ENCODE results near the gene TGFBR3.

The TGFBR3 gene

DNA sequence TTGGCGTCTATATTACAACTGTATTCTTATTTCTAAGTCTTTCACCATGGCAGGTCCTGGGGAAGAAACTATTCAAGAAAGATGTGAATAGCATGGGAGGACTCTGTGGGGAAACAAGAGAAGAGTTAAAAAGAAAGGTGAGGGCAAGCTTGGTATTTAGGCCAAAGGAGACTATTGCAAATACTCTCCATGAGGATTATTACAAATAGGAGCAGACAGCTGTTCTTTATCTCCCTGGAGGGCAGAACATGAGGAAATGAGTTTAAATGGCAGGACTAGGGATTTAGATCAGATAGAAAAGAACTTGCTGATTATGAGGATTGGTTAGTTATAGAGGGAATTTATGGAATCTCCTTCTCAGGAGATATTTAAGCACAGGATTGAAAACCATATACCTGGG, 198.5 kb downstream of the TGFBR3 start:
- Histone ChIP-seq H3K4me1 (ENCODE audit: control insufficient read depth in 1 of 2, insufficient read depth in 2 of 2, low read length in 2 of 2) (peaks cover 21 to 32% of the 10 kb centered on the region in 2 donors), H3K36me3 (ENCODE audit: control insufficient read depth in 1 of 2, insufficient read depth in 2 of 2, low read length in 2 of 2) (peaks cover 0 to 14% of the 10 kb centered on the region in 2 donors), H3K27ac (ENCODE audit: low read length) (no peak overlapping the region)

DNA sequence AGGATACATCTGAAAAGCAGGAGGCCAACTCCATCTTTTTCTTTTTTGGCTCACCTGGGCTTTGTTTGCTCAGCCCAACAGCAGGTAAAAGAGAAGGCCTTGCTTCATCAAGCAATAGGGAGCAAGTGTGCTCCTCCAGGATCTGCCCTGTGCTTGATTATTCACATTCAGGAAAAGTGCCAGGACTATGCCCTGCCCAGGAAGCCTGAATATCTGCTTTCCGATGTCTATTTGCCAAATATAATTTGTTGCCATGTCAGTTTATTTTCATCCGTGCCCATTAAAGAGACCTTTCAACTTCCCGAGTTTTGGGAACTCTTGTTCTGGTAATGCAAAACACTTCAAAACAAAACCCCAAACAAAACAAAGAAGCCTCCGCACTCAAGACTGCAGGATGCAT, 200.0 kb downstream of the TGFBR3 start:
- peaks cover 0 to 9% of the 10 kb centered on the region in 2 donors for H3K36me3 ChIP-seq (ENCODE audit: control insufficient read depth in 1 of 2, insufficient read depth in 2 of 2, low read length in 2 of 2)
- H3K9me3 ChIP-seq (ENCODE audit: control insufficient read depth in 1 of 2, low read length in 2 of 2): no peaks in the 10 kb centered on the region
- H3K27ac ChIP-seq (ENCODE audit: low read length): no peak overlapping the region
- H3K4me3 ChIP-seq (ENCODE audit: low read depth in 1 of 2, low read length in 2 of 2): no peak overlapping the region
- no peaks in the 10 kb centered on the region for H3K27me3 ChIP-seq (ENCODE audit: low read depth, low read length)
- peaks cover 21 to 32% of the 10 kb centered on the region in 2 donors for H3K4me1 ChIP-seq (ENCODE audit: control insufficient read depth in 1 of 2, insufficient read depth in 2 of 2, low read length in 2 of 2)

More for the DNA sequence above, 198.5 kb downstream of the TGFBR3 start:
- no peaks in the 10 kb centered on the region for H3K27me3 ChIP-seq (ENCODE audit: low read depth, low read length)
- no peak overlapping the region for H3K4me3 ChIP-seq (ENCODE audit: low read depth in 1 of 2, low read length in 2 of 2)
- no peaks in the 10 kb centered on the region for H3K9me3 ChIP-seq (ENCODE audit: control insufficient read depth in 1 of 2, low read length in 2 of 2)

DNA sequence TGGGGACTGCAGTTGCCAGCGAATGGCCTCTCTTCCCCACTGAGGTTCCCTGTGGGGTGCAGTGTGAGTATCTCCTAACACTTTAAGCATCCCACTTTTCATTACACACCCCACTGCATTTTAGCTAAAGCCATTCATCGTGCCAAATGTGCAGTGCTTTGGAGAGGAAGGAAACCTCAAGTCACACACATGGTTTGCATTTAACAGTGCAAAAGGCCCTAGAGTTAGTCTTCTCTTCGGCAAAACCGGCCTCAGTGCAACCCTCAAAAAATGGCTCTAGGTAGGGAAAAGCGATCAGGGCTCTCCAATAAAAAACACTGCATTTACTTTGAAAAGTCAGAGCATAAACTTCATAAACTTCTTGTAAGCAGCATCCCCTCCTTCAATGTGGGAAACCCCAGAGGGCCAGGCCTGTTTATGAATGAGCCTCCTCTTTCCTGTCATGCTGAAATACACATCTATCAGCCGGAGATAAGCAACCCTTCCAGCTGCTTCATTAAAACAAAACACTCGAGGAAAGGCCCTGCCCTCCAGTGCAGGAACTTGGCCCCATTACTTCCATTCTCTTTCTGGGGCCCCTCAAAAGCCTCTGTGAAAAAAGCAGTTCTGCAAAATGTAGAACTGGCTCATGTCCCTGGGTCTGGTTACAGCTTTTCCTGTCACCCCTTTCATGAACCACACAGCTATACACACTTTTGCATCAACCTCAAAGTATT, 201.3 kb downstream of the TGFBR3 start:
- Histone ChIP-seq H3K4me1 (ENCODE audit: control insufficient read depth in 1 of 2, insufficient read depth in 2 of 2, low read length in 2 of 2) (peaks cover 21 to 24% of the 10 kb centered on the region in 2 donors), H3K27ac (ENCODE audit: low read length) (no peak overlapping the region)

DNA sequence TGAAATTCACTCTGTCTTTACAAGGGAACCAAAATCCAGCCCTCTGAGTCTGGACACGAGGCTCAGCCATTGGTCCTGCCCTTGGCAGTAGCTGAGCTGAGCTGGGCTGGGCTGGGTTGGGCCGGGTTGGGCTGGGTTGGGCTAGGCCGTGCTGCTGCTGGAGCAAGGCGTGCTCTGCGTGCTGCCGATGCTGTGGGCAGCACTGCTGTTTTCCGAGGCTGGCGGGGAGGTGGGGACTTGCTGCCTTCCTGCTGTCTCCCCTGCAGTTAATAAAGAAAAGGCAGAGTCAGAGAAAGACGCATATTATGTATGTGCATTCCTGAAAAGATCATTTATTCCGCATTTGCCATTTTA, 202.4 kb downstream of the TGFBR3 start:
- Histone ChIP-seq H3K27me3 (ENCODE audit: low read depth, low read length) (no peaks in the 10 kb centered on the region), H3K9me3 (ENCODE audit: control insufficient read depth in 1 of 2, low read length in 2 of 2) (no peaks in the 10 kb centered on the region), H3K4me1 (ENCODE audit: control insufficient read depth in 1 of 2, insufficient read depth in 2 of 2, low read length in 2 of 2) (peaks cover 19 to 21% of the 10 kb centered on the region in 2 donors), H3K4me3 (ENCODE audit: low read depth in 1 of 2, low read length in 2 of 2) (no peak overlapping the region), H3K36me3 (ENCODE audit: control insufficient read depth in 1 of 2, insufficient read depth in 2 of 2, low read length in 2 of 2) (peaks cover 0 to 8% of the 10 kb centered on the region in 2 donors), H3K27ac (ENCODE audit: low read length) (no peak overlapping the region)

More for the DNA sequence above, 201.3 kb downstream of the TGFBR3 start:
- Histone ChIP-seq H3K27me3 (ENCODE audit: low read depth, low read length) (no peaks in the 10 kb centered on the region), H3K4me3 (ENCODE audit: low read depth in 1 of 2, low read length in 2 of 2) (no peak overlapping the region), H3K9me3 (ENCODE audit: control insufficient read depth in 1 of 2, low read length in 2 of 2) (no peaks in the 10 kb centered on the region), H3K36me3 (ENCODE audit: control insufficient read depth in 1 of 2, insufficient read depth in 2 of 2, low read length in 2 of 2) (peaks cover 0 to 9% of the 10 kb centered on the region in 2 donors)

DNA sequence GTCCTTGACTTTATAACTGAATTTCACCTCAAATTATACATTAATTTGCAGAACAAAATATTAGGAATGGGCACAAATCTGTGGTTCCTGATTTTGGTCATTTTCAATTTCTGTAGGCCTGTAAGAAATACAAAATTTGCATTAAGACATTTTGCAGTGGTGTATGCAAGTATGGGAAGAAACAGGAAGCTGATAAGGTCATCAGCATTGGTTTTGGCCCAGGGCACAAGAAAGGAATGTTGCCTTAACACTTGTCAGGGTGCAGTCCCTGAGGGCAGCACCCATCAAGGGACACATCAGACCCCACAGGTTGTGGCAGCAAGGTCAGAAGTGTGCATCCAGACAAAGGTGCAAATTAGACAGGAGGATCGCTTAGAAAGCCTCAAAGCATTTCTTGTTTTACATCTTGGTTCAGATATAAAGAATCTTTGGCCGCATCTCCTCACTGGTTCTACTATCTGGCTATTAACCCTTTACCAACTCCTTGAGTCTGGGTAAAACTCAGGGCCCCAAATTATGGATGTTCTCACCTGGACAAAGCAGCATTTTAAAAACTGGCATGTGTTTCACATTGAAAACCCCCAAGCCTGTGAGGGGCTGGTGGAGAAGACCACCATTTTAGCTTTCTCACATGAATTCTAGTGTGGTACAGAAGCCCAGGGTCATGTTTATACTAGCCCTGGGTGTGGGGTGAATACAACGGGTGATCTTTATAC, 202.9 kb downstream of the TGFBR3 start:
- no peaks in the 10 kb centered on the region for H3K27me3 ChIP-seq (ENCODE audit: low read depth, low read length)
- no peak overlapping the region for H3K4me3 ChIP-seq (ENCODE audit: low read depth in 1 of 2, low read length in 2 of 2)
- no peak overlapping the region for H3K27ac ChIP-seq (ENCODE audit: low read length)
- H3K36me3 ChIP-seq (ENCODE audit: control insufficient read depth in 1 of 2, insufficient read depth in 2 of 2, low read length in 2 of 2): peaks cover 0 to 5% of the 10 kb centered on the region in 2 donors
- peaks cover 19 to 21% of the 10 kb centered on the region in 2 donors for H3K4me1 ChIP-seq (ENCODE audit: control insufficient read depth in 1 of 2, insufficient read depth in 2 of 2, low read length in 2 of 2)
- no peaks in the 10 kb centered on the region for H3K9me3 ChIP-seq (ENCODE audit: control insufficient read depth in 1 of 2, low read length in 2 of 2)

DNA sequence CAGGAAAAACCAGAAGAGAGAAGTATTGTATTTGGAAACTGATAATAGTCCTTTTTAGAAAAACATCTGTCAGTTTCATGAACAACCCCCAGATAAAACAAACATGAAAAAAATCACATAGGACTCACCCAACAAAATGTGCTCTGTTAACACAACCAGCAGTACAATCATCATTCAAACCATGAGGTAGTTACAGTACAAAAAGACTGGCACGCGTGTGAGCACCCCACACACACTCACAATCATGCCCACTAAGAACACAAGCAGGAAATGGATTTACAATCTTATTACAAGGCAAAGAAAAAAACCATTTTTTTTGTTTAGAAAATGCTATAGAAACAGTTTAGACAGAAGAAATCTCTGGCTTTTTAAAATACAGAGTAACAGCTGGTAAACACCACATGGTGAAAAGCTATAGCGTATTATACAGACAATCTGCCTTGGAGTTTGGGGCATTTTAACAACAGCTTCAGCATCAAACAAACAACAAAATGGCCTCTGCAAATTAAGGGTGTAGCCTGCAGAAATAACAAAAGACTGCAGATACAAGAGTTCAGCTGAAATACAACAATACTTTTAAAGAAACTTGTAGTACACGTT, 205.3 kb downstream of the TGFBR3 start:
- no peaks in the 10 kb centered on the region for H3K27me3 ChIP-seq (ENCODE audit: low read depth, low read length)
- H3K4me3 ChIP-seq (ENCODE audit: low read depth in 1 of 2, low read length in 2 of 2): no peak overlapping the region
- peaks cover 0 to 5% of the 10 kb centered on the region in 2 donors for H3K36me3 ChIP-seq (ENCODE audit: control insufficient read depth in 1 of 2, insufficient read depth in 2 of 2, low read length in 2 of 2)
- H3K27ac ChIP-seq (ENCODE audit: low read length): no peak overlapping the region
- no peaks in the 10 kb centered on the region for H3K9me3 ChIP-seq (ENCODE audit: control insufficient read depth in 1 of 2, low read length in 2 of 2)
- peaks cover 8 to 21% of the 10 kb centered on the region in 2 donors for H3K4me1 ChIP-seq (ENCODE audit: control insufficient read depth in 1 of 2, insufficient read depth in 2 of 2, low read length in 2 of 2)

DNA sequence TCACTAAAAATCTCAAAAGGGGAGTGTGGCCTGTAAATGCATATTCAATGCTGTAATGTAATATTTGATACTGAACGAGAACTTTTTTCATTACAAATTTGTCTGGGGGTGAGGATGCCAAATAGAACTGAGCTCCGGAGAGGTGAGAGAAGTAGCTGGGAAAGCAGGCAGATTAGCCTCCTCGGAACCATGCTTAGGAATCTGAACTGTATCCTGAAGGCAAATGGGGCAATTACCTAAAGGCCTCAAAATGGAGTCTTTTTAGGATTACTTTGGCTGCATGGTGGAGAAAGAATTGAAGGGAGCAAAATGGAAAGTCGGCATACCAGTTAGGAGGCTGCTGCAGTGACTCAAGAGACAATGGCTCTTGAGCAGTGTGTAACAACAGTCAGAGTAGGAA, 206.5 kb downstream of the TGFBR3 start:
- Histone ChIP-seq H3K4me3 (ENCODE audit: low read depth in 1 of 2, low read length in 2 of 2) (no peak overlapping the region), H3K4me1 (ENCODE audit: control insufficient read depth in 1 of 2, insufficient read depth in 2 of 2, low read length in 2 of 2) (peaks cover 3 to 9% of the 10 kb centered on the region in 2 donors), H3K36me3 (ENCODE audit: control insufficient read depth in 1 of 2, insufficient read depth in 2 of 2, low read length in 2 of 2) (peaks cover 0 to 5% of the 10 kb centered on the region in 2 donors), H3K27ac (ENCODE audit: low read length) (no peak overlapping the region), H3K27me3 (ENCODE audit: low read depth, low read length) (no peaks in the 10 kb centered on the region), H3K9me3 (ENCODE audit: control insufficient read depth in 1 of 2, low read length in 2 of 2) (no peaks in the 10 kb centered on the region)

DNA sequence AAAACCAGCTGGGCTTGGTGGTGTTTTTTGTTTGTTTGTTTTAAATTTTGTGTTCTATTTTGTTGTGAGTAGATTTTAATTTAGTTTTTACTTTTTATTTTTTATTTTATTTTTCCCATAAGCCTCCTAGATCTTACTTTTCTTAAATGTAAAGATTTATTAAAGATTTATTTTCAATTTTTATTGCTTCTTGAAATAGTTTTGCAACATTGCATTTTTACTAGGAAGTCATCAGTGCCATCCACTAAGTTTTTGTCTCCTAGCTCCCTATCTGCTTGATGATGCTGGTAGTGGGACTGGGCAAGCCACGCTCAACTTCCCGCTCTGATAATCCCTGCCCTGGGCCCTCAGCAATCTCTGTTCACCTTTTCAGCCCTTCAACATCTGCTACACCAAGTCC, 209.9 kb downstream of the TGFBR3 start:
- Histone ChIP-seq H3K4me1 (ENCODE audit: control insufficient read depth in 1 of 2, insufficient read depth in 2 of 2, low read length in 2 of 2) (no peaks in the 10 kb centered on the region), H3K36me3 (ENCODE audit: control insufficient read depth in 1 of 2, insufficient read depth in 2 of 2, low read length in 2 of 2) (no peaks in the 10 kb centered on the region), H3K9me3 (ENCODE audit: control insufficient read depth in 1 of 2, low read length in 2 of 2) (no peaks in the 10 kb centered on the region), H3K27me3 (ENCODE audit: low read depth, low read length) (no peaks in the 10 kb centered on the region), H3K27ac (ENCODE audit: low read length) (no peak overlapping the region), H3K4me3 (ENCODE audit: low read depth in 1 of 2, low read length in 2 of 2) (no peak overlapping the region)

DNA sequence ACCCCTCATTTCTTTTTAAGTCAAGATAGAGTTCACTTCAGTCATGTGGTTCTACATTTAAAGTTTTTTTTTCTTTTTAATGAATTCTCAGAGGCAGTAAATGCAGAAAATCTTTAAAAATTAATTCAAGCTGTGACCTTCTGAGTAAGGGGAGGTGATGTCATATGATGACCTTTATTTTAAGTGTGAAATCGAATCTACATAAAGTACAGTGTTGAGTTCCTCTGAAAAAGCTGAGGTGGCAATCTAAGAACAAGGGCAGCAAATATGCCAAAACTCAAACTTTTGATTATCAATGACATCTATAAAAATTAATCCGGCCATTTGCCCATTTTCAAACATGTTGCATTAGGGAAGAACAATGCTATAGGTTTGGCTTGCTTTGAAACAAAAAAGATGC, 211.8 kb downstream of the TGFBR3 start:
- H3K27ac ChIP-seq (ENCODE audit: low read length): no peak overlapping the region

DNA sequence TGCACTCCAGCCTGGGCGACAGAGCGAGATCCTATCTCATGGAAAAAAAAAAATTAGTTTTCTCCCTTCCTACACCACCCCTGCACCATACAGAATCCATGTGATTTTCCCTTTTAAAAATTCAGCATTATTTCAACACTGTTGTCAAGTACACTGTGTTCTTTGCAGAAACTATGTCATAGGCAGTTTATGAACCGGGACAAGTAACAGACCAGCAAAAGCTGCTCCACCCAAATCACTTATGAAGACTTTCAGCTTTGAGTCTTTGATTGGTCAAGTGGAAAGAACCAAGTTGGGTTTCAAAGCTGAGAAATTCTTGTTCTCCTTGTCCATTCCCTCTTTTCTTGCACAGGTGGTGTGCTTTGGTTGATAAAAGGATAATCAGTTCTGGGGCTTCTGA, 212.3 kb downstream of the TGFBR3 start:
- H3K36me3 ChIP-seq (ENCODE audit: control insufficient read depth in 1 of 2, insufficient read depth in 2 of 2, low read length in 2 of 2): no peaks in the 10 kb centered on the region
- H3K9me3 ChIP-seq (ENCODE audit: control insufficient read depth in 1 of 2, low read length in 2 of 2): no peaks in the 10 kb centered on the region
- H3K27ac ChIP-seq (ENCODE audit: low read length): no peak overlapping the region
- no peak overlapping the region for H3K4me3 ChIP-seq (ENCODE audit: low read depth in 1 of 2, low read length in 2 of 2)
- H3K4me1 ChIP-seq (ENCODE audit: control insufficient read depth in 1 of 2, insufficient read depth in 2 of 2, low read length in 2 of 2): no peaks in the 10 kb centered on the region
- H3K27me3 ChIP-seq (ENCODE audit: low read depth, low read length): no peaks in the 10 kb centered on the region

More for the DNA sequence above, 211.8 kb downstream of the TGFBR3 start:
- no peaks in the 10 kb centered on the region for H3K9me3 ChIP-seq (ENCODE audit: control insufficient read depth in 1 of 2, low read length in 2 of 2)
- no peak overlapping the region for H3K4me3 ChIP-seq (ENCODE audit: low read depth in 1 of 2, low read length in 2 of 2)
- no peaks in the 10 kb centered on the region for H3K4me1 ChIP-seq (ENCODE audit: control insufficient read depth in 1 of 2, insufficient read depth in 2 of 2, low read length in 2 of 2)
- no peaks in the 10 kb centered on the region for H3K27me3 ChIP-seq (ENCODE audit: low read depth, low read length)
- H3K36me3 ChIP-seq (ENCODE audit: control insufficient read depth in 1 of 2, insufficient read depth in 2 of 2, low read length in 2 of 2): no peaks in the 10 kb centered on the region

DNA sequence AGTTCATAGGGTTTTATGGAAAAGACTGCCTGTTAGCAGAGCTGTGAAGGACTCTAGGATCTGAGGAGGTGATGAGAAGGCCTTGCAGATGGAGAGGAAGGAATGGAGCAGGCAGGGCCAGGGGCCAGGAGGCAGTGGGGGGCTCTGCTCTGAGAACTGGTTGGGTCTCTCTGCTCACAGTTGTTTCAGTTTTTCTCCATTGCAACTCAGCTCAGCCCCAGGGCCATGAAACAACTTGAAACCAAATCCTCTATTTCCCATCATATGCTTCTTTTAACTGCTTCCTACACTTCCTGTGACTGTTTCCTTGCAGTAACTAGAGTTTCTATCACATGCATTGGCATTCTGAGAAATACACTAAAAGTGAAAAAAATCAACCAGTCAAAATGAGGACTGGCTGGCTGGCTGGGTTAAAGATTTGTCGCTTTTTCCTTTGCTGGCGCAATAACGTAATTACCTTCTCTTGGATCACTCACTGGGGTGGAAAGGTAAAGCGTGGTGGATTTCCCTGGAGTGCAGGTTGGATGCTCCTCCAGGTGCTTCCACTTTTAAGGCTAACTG, 213.3 kb downstream of the TGFBR3 start:
- Histone ChIP-seq H3K9me3 (ENCODE audit: control insufficient read depth in 1 of 2, low read length in 2 of 2) (no peaks in the 10 kb centered on the region), H3K4me1 (ENCODE audit: control insufficient read depth in 1 of 2, insufficient read depth in 2 of 2, low read length in 2 of 2) (no peaks in the 10 kb centered on the region), H3K27ac (ENCODE audit: low read length) (no peak overlapping the region)

More for the DNA sequence above, 213.3 kb downstream of the TGFBR3 start:
- Histone ChIP-seq H3K4me3 (ENCODE audit: low read depth in 1 of 2, low read length in 2 of 2) (no peak overlapping the region), H3K36me3 (ENCODE audit: control insufficient read depth in 1 of 2, insufficient read depth in 2 of 2, low read length in 2 of 2) (no peaks in the 10 kb centered on the region), H3K27me3 (ENCODE audit: low read depth, low read length) (no peaks in the 10 kb centered on the region)

Measured in muscle layer of duodenum (tissue), 2 donors.